Superior temporal gyrus (tissue), 1 donor: ENCODE measurements around the gene HS3ST5.

Experiments
- DNase-seq: peaks from one replicate; pipeline ENCODE4 v3.0.0-alpha.2; 2016; ENCODE audit errors: extremely low spot score

The HS3ST5 gene

GRCh38 chr6:114195631-114196403 is 147.0 kb downstream of the HS3ST5 start:
- no peak for DNase-seq

- no peak for DNase-seq
These were observed 147.8 kb downstream of the HS3ST5 start for GRCh38 chr6:114195027-114195365.

GRCh38 chr6:114194362-114195026 is 148.3 kb downstream of the HS3ST5 start:
- no peak for DNase-seq

GRCh38 chr6:114187563-114187962 is 155.3 kb downstream of the HS3ST5 start:
- no peak for DNase-seq

GRCh38 chr6:114181664-114182063 is 161.2 kb downstream of the HS3ST5 start:
- no peak for DNase-seq

- no peak for DNase-seq
These were observed 163.4 kb downstream of the HS3ST5 start for GRCh38 chr6:114179411-114179810.

GRCh38 chr6:114176726-114177125 is 166.1 kb downstream of the HS3ST5 start:
- DNase-seq = no peak

DNA sequence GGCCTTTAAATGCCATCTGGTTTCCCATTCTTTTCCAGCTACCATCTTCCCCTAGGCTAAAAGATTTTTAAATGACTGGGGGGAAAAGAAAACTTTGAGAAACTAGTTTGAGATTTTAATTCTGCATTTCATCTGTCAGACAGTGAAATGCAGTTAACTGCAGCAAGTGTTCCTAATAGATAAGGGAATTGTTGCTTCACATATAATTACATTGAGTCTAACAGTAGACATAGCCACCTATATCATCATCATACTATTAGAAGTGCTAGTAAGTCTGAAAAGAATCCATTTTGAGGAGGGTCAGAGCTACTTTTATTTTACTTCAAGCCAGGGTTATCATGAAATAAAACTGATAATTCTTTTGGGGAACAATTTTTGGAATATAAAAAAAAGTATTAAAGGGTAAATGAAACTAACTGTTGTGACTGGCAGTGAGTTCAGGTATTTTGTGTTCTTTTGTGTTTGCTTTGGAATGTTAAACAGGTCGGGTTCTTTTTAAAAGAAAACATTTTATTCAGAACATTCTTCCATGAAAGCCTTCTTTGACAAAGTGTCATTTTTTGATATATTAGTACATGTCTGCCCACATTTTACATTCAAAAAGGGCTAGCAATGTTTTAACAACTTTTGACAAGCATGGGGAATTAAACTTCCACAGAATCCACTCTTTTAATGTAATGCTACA is 170.1 kb downstream of the HS3ST5 start:
- no peak for DNase-seq

DNA sequence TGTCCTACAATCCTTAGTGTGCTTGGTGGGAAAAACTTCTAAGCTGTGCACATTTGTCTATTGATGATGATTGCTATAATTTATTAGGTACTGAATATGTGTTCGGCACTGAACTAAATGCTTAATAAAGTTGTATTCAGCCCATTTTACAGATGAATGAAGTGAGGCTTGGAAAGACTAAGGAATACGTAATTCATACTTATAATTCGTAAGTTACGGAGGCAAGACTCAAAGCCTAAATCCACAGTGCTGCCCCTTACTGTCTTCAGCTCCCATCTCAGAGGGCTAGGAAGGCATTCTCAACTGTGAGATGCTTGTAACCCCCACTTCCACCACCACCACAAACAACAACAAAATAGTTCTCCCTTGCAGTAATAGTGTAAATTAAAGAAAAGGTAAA is 171.3 kb downstream of the HS3ST5 start:
- no peak for DNase-seq

DNA sequence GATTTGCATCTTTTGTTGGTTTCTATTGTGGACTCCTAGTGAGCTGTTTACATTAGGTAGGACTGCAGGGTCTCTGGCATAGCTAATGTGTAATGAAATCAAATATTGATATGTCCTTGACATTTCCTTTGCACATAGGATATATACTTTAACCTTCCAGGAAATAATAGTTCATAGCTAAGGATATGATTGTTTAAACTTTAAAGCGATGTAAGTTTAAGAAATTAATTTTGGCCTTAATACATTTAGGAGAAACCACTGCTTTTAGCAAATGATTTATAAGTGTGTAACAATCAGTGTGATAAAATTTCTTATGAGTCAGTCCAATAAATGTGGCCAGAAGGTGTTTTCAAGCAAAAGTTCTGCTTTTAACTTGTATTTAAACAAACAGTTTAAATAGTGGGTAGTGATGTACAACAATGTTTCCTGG is 171.8 kb downstream of the HS3ST5 start:
- no peak for DNase-seq

- no peak for DNase-seq
These were observed 172.5 kb downstream of the HS3ST5 start for GRCh38 chr6:114170372-114170771.

DNA sequence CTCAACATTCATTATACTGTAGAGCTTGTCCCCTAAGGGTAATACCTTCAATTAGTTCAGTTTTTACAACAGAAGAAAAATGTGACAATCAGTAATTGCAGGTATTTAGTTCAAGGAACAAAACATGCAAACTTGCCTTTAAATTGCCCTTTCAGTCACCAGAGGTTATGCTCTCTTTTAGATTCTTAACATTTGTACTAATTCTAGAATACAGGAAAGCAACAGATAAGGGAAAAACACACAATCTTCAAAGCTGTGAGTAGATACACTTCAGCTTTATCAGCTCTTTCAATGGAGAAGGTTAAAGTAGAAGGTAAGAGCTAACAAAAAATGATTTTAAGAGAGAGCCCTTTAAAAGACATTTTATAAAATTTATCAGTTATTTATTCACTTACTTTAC is 173.1 kb downstream of the HS3ST5 start:
- peak; percentile 38 for DNase-seq

DNA sequence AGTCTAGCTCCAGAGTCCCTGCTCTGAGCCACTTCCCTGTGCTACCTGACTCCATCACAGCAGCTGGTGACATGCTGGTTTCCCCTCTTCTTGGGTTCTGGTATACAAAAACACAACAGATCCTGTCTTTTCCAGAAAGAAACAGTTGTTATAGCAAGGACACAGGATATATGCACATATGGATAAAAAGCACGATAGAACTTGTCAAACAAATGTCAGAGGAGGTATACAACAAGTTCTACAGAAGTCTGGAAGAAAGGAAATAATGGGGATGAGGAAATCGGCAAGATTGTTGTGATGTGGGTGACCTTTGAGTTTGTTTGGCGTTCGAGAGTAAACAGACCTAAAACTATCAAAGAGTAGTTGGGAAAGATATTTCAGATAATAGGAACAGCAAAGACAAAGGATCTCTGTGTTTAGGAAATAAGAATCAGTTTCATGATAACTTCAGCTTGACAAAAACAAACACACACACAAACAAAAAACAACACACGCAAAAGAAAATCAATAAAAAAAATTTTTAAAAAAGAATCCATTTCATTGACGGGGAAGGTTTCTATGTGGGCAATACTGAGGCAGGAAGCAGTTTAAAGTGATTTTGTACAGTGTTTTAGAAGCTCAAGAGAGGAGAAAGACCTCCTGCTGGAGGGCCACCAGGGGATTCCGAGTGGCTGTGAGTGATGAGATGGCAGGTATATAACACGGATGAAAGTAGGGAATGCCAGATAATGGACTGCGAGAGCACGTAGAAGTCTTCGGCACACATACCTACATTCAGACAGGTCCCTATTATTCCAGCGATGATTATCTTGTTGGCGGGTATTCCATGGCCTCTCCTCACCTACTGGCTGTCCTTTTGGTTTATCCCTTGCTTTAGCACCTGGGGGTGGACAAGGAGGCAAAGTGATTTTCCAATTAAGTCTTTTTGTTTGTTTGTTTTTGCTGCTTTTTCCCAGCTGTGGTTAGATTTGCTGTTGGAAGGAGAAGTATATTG is 174.9 kb downstream of the HS3ST5 start:
- peak; percentile 40 for DNase-seq

DNA sequence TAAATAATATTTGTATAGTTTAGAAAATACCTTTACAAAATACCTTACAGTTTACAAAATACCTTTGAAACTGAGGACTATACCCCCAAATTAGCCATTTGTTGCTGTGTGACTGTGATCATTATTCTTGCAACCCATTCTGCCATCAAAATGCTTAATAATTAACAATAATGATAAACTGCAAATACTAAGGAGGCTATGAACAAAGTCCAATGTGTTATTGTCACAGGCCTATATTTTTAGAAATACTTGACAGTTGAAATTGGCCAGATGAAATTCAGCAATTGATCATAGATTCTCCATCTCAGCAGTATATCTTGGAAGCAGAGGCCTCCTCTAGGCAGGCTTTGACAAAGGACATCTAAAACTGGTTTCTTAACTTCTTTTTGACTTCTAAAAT is 178.6 kb downstream of the HS3ST5 start:
- no peak for DNase-seq

GRCh38 chr6:114162691-114163347 is 180.0 kb downstream of the HS3ST5 start:
- DNase-seq = no peak

DNA sequence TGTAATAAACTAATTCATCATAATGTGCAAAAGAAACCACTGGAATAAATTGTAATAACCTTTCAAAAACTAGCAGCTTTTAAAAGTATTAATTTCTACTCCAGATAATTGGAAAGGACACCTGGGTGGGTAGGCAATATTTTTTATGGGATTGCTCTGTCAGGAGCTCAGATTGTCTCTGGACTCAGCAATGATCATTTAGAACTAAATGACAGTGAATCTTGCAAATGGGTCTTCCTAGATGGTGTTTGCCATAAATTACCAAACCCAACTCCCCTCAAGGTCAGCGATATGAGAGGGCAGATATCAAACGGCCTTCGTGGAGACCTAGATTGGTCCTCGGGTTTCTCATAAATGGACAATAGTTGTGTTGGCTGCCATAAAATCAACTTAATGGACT is 181.9 kb downstream of the HS3ST5 start:
- no peak for DNase-seq

GRCh38 chr6:114159727-114160126 is 183.1 kb downstream of the HS3ST5 start:
- DNase-seq = no peak

GRCh38 chr6:114158838-114159694 is 183.8 kb downstream of the HS3ST5 start:
- DNase-seq = no peak

DNA sequence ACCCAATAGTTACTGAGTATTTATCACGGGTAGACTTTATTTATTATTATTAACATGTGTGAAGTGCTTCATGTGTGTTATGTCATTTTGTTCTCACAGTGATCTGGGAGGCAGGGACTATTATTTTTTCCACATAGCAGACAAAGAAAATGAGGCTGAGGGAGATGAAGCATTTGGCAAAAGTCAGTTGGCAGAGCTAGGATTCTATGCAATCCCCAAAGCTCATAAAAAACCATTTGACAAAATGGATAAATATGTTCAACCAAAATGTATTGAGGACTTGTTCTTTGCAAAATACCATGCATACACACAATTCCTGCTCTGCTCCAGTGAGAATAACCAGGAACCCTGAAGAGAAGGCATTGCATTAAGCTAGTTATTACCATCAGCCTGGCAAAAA is 184.4 kb downstream of the HS3ST5 start:
- DNase-seq = no peak

GRCh38 chr6:114157848-114158247 is 185.0 kb downstream of the HS3ST5 start:
- no peak for DNase-seq
